Stomach (tissue), 9 donors: ENCODE results near the gene FSD1. TPM values are rescaled to one million over a fixed set of nuclear protein-coding genes. Genes with fewer than 3 reads are reported as not detected.
A peak's percentile ranks its signal among the peaks of the same experiment; 100 is the strongest.

ENCODE experiments used
- DNase-seq, 2 donors: peaks; one replicate each; pipeline versions ENCODE4 v3.0.0 to v3.0.0-alpha.2; 2013 to 2019
- H3K27ac ChIP-seq, 5 donors: fragments of 200-600 bp in 4 of 5; sonication (generic) in 4 of 5; one replicate each; pipeline ENCODE4 v1.5.1; 2013 to 2019; ENCODE audit warnings: mild to moderate bottlenecking in 1 of 5, moderate library complexity in 1 of 5
- H3K27me3 ChIP-seq, 3 donors: fragments of 200-600 bp; sonication (generic); one replicate each; pipeline ENCODE4 v1.5.1; 2017 to 2019; ENCODE audit warnings: mixed run types in 1 of 3
- H3K36me3 ChIP-seq, 4 donors: fragments of 200-600 bp; sonication (generic); 1 replicate in 3 of 4; 2 replicates in 1 of 4; pipeline ENCODE4 v1.5.1; 2016 to 2019
- H3K4me1 ChIP-seq, 4 donors: fragments of 200-600 bp; sonication (generic); one replicate each; pipeline ENCODE4 v1.5.1; 2016 to 2019
- H3K4me3 ChIP-seq, 4 donors: fragments of 200-600 bp; sonication (generic) in 3 of 4; one replicate each; pipeline ENCODE4 v1.5.1; 2016 to 2019; ENCODE audit warnings: mild to moderate bottlenecking in 1 of 4
- H3K9me3 ChIP-seq, 4 donors: fragments of 200-600 bp; sonication (generic); one replicate each; pipeline ENCODE4 v1.5.1; 2016 to 2019
- EP300 ChIP-seq: sonication (generic); formaldehyde crosslinking; IDR thresholded peaks from one replicate; pipeline ENCODE4 v1.6.1; 2017; ENCODE audit warnings: antibody characterized with exemption
- POLR2A ChIP-seq, 4 donors: fragments of 450-650 bp; IDR thresholded peaks; one replicate each; pipeline ENCODE4 v1.6.1; 2016; ENCODE audit warnings: antibody characterized with exemption in 4 of 4, control low read depth in 2 of 4, mild to moderate bottlenecking in 1 of 4, moderate library complexity in 1 of 4
- POLR2AphosphoS5 ChIP-seq, 3 donors: sonication (generic); formaldehyde crosslinking; IDR thresholded peaks; one replicate each; pipeline ENCODE4 v1.6.1; 2016; ENCODE audit warnings: antibody characterized with exemption in 3 of 3
- WGBS, 5 donors: extraction: QIAGEN DNeasy Blood & Tissue Kit in 3 of 5; methylation state at CpG; one replicate each; pipeline versions ENCODE4 v1.1.5 to v1.1.7; 2013 to 2018; 5-methylcytosine and 5-hydroxymethylcytosine counted together
- intact Hi-C: fragments of 100-400 bp; cut with DNase I; formaldehyde crosslinking; loops from one replicate; pipeline ENCODE4 v1.15.1; 2023; ENCODE audit warnings: low total_unique reads
- polyA plus RNA-seq, 3 donors: library from polyadenylated mRNA; stranded (reverse); fragments of 200-250 nt; gene quantifications; one replicate each; pipeline ENCODE4 v1.2.3, GENCODE V29; 2013
- total RNA-seq, 5 donors: library from RNA; depleted of rRNA; stranded (reverse); fragments of >200 nt; gene quantifications; one replicate each; pipeline versions ENCODE4 v1.1.0 to v1.2.3, GENCODE V29; 2014 to 2016
- TF ChIP-seq, protein P1 (sequence below), 7 experiments: fragments of 450-650 bp in 4 of 7; fragments of 200-600 bp in 3 of 7; sonication (generic) in 3 of 7; IDR thresholded peaks; one replicate each; pipeline ENCODE4 v1.5.1; 2016 to 2019; ENCODE audit warnings: antibody characterized with exemption in 7 of 7, control low read depth in 2 of 7, mild to moderate bottlenecking in 1 of 7
- donor health status: healthy with polysubstance abuse.
- donor health status: Bipolar disorder and iron deficiency.
- donor health status: healthy.

The FSD1 gene
- total and polyA plus RNA-seq, 8 donors: 0.31 to 12.5 (median 1.3) TPM; not detected in 3

DNA sequence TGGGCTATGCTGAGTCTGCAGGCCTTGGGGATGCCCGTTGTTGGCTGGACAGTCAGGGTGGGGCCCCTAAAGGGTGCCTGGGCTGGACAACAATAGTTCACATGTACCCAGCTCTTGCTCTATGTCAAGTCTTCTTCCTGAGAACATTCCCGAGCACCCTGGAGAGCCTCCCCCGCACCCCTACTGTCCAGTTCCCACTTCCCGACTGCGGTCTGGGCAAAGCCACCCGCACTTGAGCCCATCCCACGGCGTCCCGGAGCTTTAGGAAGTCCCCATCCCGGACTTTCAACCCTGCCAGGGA, 37.9 kb downstream of the FSD1 start:
- peaks cover 10 to 46% (median 41%) of the 10 kb centered on the region in 4 donors for H3K4me1 ChIP-seq
- peak overlapping the region; percentile 63 to 85 (median 76) for H3K4me3 ChIP-seq
- intact Hi-C loops: no loop called here
- H3K27me3 ChIP-seq: no peaks in the 10 kb centered on the region
- H3K36me3 ChIP-seq: peaks cover 0 to 16% (median 9%) of the 10 kb centered on the region in 4 donors
- WGBS, 5 donors: 1 to 7% (median 2%) methylated on average over 8 to 10 of the region's 10 CpGs
- no peak for TF ChIP-seq EP300
- no peak for TF ChIP-seq POLR2AphosphoS5 (IDR thresholded peaks at IDR 0.05)
- TF ChIP-seq, protein P1, sequence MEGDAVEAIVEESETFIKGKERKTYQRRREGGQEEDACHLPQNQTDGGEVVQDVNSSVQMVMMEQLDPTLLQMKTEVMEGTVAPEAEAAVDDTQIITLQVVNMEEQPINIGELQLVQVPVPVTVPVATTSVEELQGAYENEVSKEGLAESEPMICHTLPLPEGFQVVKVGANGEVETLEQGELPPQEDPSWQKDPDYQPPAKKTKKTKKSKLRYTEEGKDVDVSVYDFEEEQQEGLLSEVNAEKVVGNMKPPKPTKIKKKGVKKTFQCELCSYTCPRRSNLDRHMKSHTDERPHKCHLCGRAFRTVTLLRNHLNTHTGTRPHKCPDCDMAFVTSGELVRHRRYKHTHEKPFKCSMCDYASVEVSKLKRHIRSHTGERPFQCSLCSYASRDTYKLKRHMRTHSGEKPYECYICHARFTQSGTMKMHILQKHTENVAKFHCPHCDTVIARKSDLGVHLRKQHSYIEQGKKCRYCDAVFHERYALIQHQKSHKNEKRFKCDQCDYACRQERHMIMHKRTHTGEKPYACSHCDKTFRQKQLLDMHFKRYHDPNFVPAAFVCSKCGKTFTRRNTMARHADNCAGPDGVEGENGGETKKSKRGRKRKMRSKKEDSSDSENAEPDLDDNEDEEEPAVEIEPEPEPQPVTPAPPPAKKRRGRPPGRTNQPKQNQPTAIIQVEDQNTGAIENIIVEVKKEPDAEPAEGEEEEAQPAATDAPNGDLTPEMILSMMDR (IDR thresholded peaks at IDR 0.05): no peak
- TF ChIP-seq POLR2A (IDR thresholded peaks at IDR 0.05): no peak
- H3K9me3 ChIP-seq: no peaks in the 10 kb centered on the region
- DNase-seq: no peak
- H3K27ac ChIP-seq: peak overlapping the region; percentile 87 to 96 (median 95)

DNA sequence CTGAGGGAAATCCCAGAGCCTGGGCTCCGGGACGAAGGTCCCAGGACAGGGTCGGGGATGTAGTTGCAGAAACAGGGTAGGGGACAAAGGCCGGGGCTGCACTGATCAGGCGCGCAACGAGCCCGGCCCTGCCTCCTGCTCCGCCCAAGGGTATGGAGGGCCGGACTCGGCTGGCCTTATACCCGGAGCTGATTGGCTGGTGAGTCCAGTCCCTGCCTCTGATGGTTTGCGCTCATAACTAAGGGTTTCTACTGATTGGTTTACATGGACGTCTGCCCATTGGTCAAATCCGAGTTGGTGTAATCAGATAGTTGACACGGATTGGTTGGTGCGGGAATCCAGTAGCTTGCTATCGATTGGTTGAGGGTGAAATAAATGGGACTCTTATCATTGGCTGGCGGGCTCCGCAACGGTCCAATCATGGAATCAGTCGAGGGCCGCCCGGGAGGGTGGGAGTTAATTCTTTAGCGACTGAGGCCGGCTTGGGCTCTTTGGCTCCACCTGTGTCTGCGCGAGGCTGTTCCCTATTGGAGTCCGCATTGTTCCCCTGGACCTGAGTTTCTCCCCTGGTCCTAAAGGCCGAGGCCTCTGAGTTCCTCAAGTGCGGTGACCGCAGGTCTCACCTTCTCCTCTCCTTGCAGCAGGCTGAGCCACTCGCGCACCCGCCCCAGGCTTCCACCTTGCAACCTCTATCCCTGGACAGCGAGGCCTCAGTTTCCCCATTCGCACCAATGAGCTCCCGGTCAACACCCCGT, 38.4 kb downstream of the FSD1 start:
- Histone ChIP-seq H3K4me3 (peak overlapping the region; percentile 63 to 85 (median 76)), H3K36me3 (peaks cover 3 to 20% (median 13%) of the 10 kb centered on the region in 4 donors), H3K27me3 (no peaks in the 10 kb centered on the region), H3K4me1 (peaks cover 10 to 42% (median 38%) of the 10 kb centered on the region in 4 donors), H3K9me3 (no peaks in the 10 kb centered on the region), H3K27ac (peak overlapping the region; percentile 95 to 96 (median 96))
- intact Hi-C loops: no loop called here
- DNase-seq: peak; percentile 96 to 100
- WGBS, 5 donors: 0 to 1% (median 0%) methylated on average over 16 to 39 of the region's 39 CpGs
- TF ChIP-seq POLR2A (IDR thresholded peaks at IDR 0.05) (peak in 1 of 4 donors; percentile 79), POLR2AphosphoS5 (IDR thresholded peaks at IDR 0.05) (peak; percentile 85 to 96 (median 92)), EP300 (no peak)
- TF ChIP-seq, protein P1 (IDR thresholded peaks at IDR 0.05): peak in 2 of 7 experiments; percentile 5 to 23

DNA sequence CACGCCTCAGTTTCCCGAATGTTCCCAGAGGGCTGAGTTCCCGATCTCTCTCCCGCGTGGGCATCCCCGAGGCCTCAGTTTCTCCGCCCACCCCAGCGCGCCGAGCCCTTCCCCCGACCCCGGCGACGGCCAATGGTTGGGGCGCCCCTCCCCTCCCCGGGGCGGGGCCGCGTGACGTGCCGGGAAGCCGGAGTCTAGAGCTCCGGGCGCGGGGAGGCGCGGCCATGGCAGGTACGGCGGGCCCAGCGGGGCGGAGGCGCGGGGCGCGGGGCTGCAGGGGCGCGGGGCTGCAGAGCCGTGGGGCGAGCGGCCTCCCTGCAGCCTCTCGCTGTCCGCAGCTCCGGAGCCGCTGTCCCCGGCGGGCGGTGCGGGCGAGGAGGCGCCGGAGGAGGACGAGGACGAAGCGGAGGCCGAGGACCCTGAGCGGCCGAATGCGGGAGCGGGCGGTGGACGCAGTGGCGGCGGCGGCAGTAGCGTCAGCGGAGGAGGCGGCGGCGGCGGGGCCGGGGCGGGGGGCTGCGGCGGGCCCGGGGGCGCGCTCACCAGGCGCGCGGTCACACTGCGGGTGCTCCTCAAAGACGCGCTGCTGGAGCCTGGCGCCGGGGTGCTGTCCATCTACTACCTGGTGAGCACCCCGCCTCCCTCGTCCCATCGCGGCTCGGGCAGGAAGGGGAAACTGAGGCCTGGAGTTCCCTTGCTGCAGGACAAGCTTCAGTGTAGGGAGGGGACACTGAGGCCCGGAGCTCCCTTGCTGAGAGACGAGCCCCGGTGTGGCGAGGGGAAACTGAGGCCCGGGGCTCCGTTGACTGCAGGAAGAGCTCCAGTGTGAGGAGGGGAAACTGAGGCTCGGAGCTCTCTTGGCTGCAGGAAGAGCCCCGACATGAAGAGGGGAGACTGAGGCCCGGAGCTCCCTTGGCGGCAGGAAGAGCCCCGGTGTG, 39.2 kb downstream of the FSD1 start, which contains the start of gene MPND:
Gene MPND (plus strand): TSS at position 193 of the 938 bp plus-strand sequence. CDS start 32 bp downstream, at position 225.
- TF ChIP-seq POLR2A (IDR thresholded peaks at IDR 0.05) (no peak), POLR2AphosphoS5 (IDR thresholded peaks at IDR 0.05) (peak; percentile 74 to 86 (median 75))
- Histone ChIP-seq H3K27ac (peak within 1 kb of the TSS; percentile 95 to 96 (median 96)), H3K4me1 (peaks cover 10 to 34% (median 30%) of the 10 kb centered on the region in 4 donors), H3K27me3 (no peaks in the 10 kb centered on the region), H3K4me3 (peak within 1 kb of the TSS; percentile 63 to 85 (median 76)), H3K9me3 (no peaks in the 10 kb centered on the region), H3K36me3 (peaks cover 3 to 29% (median 18%) of the 10 kb centered on the region in 4 donors)
- WGBS, 5 donors: 5 to 17% (median 5%) methylated on average over 27 to 100 of the region's 101 CpGs
- peak; percentile 95 to 97 for DNase-seq
- intact Hi-C loops: no loop called here

DNA sequence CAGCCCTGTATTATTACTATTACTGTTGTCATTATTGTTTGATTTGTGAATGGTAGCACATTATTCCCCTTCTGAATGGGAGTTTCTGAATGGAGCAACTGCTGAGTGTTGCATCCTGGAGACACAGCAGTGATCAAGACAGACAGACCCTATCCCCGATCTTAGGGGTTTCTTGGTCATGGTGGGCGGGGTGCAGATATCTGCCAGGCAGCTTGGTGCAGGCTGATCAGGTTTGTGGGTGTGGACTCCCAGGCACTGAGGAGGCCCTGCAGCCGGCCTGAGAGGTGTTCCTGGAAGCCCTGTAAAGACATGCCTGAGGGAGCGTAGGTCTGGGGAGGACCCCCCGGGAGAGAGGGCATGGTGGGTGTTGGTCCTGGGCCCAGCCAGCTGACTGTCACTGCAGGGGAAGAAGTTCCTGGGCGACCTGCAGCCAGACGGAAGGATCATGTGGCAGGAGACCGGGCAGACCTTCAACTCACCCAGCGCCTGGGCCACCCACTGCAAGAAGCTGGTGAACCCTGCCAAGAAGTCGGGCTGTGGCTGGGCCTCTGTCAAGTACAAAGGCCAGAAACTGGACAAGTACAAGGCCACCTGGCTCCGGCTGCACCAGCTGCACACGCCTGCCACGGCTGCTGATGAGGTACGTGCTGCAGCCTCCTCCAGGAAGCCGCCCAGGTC, 41.1 kb downstream of the FSD1 start:
- Histone ChIP-seq H3K27me3 (no peaks in the 10 kb centered on the region), H3K4me3 (no peak overlapping the region), H3K27ac (peak overlapping the region in 2 of 5 donors; percentile 5 to 43), H3K36me3 (peaks cover 3 to 40% (median 21%) of the 10 kb centered on the region in 4 donors), H3K9me3 (no peaks in the 10 kb centered on the region), H3K4me1 (peaks cover 10 to 27% (median 24%) of the 10 kb centered on the region in 4 donors)
- peak; percentile 13 to 82 for DNase-seq
- intact Hi-C loops: no loop called here
- 48 to 74% (median 66%) methylated on average over 9 to 15 of the region's 15 CpGs for WGBS, 5 donors
- TF ChIP-seq POLR2A (IDR thresholded peaks at IDR 0.05): no peak
- no peak for TF ChIP-seq POLR2AphosphoS5 (IDR thresholded peaks at IDR 0.05)
- TF ChIP-seq EP300: no peak
- TF ChIP-seq, protein P1 (IDR thresholded peaks at IDR 0.05): no peak
